WTC11 (cell line): ENCODE results near the gene GPR65.

Experiments
- ATF2 ChIP-seq: sonication (generic); formaldehyde crosslinking; IDR thresholded peaks from 2 replicates; pipeline ENCODE4 v1.8.1; 2022; ENCODE audit warnings: low read depth, missing genetic modification reagents, borderline replicate concordance
- ATF3 ChIP-seq: sonication (generic); formaldehyde crosslinking; conservative IDR thresholded peaks from 2 replicates; pipeline ENCODE4 v1.8.1; 2022; ENCODE audit warnings: mild to moderate bottlenecking, missing genetic modification reagents
- CREB1 ChIP-seq: sonication (generic); formaldehyde crosslinking; IDR thresholded peaks from 2 replicates; pipeline ENCODE4 v1.8.0; 2023; ENCODE audit warnings: mild to moderate bottlenecking, missing genetic modification reagents
- CTCF ChIP-seq: fragments of 200-600 bp; IDR thresholded peaks from 2 replicates; pipeline ENCODE4 v1.8.0; 2022; ENCODE audit warnings: antibody characterized with exemption
- GRHL2 ChIP-seq: fragments of 250-450 bp; sonication (Bioruptor Pico); IDR thresholded peaks from 2 replicates; pipeline ENCODE4 v1.8.0; 2022; ENCODE audit warnings: mild to moderate bottlenecking, moderate library complexity; ENCODE audit not compliant: insufficient replicate concordance, severe bottlenecking
- HMGXB4 ChIP-seq: sonication (generic); formaldehyde crosslinking; IDR thresholded peaks from 2 replicates; pipeline ENCODE4 v1.8.1; 2023; ENCODE audit warnings: mild to moderate bottlenecking, moderate library complexity, missing genetic modification reagents
- IRF1 ChIP-seq: sonication (generic); formaldehyde crosslinking; IDR thresholded peaks from 2 replicates; pipeline ENCODE4 v1.8.0; 2023; ENCODE audit warnings: missing genetic modification reagents
- NR3C1 ChIP-seq: sonication (generic); formaldehyde crosslinking; conservative IDR thresholded peaks from 2 replicates; pipeline ENCODE4 v1.8.1; 2023; ENCODE audit warnings: low read depth, mild to moderate bottlenecking, missing genetic modification reagents
- TEAD4 ChIP-seq: sonication (generic); formaldehyde crosslinking; IDR thresholded peaks from 2 replicates; pipeline ENCODE4 v1.8.0; 2022; ENCODE audit warnings: mild to moderate bottlenecking, missing genetic modification reagents
- USF2 ChIP-seq: sonication (generic); formaldehyde crosslinking; IDR thresholded peaks from 2 replicates; pipeline ENCODE4 v1.8.1; 2023; ENCODE audit warnings: mild to moderate bottlenecking, missing genetic modification reagents, moderate library complexity
- ZNF121 ChIP-seq: sonication (generic); formaldehyde crosslinking; IDR thresholded peaks from 2 replicates; pipeline ENCODE4 v1.8.0; 2023; ENCODE audit warnings: missing genetic modification reagents
- TF ChIP-seq, protein P1 (sequence below): sonication (generic); formaldehyde crosslinking; IDR thresholded peaks from 2 replicates; pipeline ENCODE4 v1.8.1; 2023; ENCODE audit warnings: mild to moderate bottlenecking, missing genetic modification reagents
- TF ChIP-seq, protein P2 (sequence below): sonication (generic); formaldehyde crosslinking; IDR thresholded peaks from 2 replicates; pipeline ENCODE4 v1.8.1; 2022; ENCODE audit warnings: low read depth, mild to moderate bottlenecking, moderate library complexity, missing genetic modification reagents, borderline replicate concordance

GRCh38 chr14:88023658-88024187, 18.8 kb downstream of the GPR65 start:
- TF ChIP-seq USF2 (CRISPR knock-in tag) (no peak), CTCF (no peak), HMGXB4 (CRISPR knock-in tag) (no peak), IRF1 (CRISPR knock-in tag) (no peak), ATF3 (CRISPR knock-in tag) (no peak), ZNF121 (CRISPR knock-in tag) (no peak), TEAD4 (no peak), CREB1 (CRISPR knock-in tag) (no peak), ATF2 (CRISPR knock-in tag) (no peak), NR3C1 (CRISPR knock-in tag) (no peak), GRHL2 (no peak)
- TF ChIP-seq, protein P1, sequence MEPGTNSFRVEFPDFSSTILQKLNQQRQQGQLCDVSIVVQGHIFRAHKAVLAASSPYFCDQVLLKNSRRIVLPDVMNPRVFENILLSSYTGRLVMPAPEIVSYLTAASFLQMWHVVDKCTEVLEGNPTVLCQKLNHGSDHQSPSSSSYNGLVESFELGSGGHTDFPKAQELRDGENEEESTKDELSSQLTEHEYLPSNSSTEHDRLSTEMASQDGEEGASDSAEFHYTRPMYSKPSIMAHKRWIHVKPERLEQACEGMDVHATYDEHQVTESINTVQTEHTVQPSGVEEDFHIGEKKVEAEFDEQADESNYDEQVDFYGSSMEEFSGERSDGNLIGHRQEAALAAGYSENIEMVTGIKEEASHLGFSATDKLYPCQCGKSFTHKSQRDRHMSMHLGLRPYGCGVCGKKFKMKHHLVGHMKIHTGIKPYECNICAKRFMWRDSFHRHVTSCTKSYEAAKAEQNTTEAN (CRISPR knock-in tag) = no peak
- TF ChIP-seq, protein P2, sequence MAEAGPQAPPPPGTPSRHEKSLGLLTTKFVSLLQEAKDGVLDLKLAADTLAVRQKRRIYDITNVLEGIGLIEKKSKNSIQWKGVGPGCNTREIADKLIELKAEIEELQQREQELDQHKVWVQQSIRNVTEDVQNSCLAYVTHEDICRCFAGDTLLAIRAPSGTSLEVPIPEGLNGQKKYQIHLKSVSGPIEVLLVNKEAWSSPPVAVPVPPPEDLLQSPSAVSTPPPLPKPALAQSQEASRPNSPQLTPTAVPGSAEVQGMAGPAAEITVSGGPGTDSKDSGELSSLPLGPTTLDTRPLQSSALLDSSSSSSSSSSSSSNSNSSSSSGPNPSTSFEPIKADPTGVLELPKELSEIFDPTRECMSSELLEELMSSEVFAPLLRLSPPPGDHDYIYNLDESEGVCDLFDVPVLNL (CRISPR knock-in tag) = no peak
